ENCODE data around the gene MOB2. TPM values are rescaled to one million over a fixed set of nuclear protein-coding genes. Genes with fewer than 3 reads are reported as not detected.

Gene MOB2
- total RNA-seq, 4 donors from 2014 or later: 59.6 to 103 (median 87.8) TPM

DNA sequence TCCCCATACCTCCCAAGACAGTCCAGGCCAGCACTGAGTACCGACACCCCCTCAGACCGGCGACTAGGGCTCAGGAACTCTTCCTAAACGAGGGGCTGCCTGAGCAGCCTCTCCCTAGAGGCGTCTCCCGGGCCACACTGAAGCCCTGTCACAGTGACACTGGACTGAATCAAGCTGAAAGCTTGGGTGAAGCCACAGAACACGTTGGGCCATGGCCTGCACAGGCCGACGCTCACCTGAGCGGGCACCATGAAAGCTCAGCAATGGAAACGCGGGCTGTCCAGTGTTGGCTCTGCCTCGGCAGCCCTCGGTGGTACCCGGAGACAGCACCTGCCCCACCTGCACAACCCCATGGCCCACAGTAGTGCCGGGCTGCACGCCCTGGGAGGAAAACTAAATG is 42.7 kb upstream of the MOB2 start:
- Histone ChIP-seq H3K4me1 (peaks cover 5 to 90% (median 43%) of the 10 kb centered on the region in 3 donors), H3K9me3 (no peaks in the 10 kb centered on the region), H3K36me3 (peaks cover 0 to 12% of the 10 kb centered on the region in 2 donors), H3K4me3 (no peak overlapping the region), H3K27ac (no peak overlapping the region), H3K27me3 (no peaks in the 10 kb centered on the region)
- WGBS, 2 donors (ENCODE audit: low coverage in 1 of 2): 75% methylated on average over 4 of the region's 17 CpGs; no CpG with 5 or more reads in 1 of the 2 donors
- ATAC-seq: no peak
- TF ChIP-seq, protein P1, sequence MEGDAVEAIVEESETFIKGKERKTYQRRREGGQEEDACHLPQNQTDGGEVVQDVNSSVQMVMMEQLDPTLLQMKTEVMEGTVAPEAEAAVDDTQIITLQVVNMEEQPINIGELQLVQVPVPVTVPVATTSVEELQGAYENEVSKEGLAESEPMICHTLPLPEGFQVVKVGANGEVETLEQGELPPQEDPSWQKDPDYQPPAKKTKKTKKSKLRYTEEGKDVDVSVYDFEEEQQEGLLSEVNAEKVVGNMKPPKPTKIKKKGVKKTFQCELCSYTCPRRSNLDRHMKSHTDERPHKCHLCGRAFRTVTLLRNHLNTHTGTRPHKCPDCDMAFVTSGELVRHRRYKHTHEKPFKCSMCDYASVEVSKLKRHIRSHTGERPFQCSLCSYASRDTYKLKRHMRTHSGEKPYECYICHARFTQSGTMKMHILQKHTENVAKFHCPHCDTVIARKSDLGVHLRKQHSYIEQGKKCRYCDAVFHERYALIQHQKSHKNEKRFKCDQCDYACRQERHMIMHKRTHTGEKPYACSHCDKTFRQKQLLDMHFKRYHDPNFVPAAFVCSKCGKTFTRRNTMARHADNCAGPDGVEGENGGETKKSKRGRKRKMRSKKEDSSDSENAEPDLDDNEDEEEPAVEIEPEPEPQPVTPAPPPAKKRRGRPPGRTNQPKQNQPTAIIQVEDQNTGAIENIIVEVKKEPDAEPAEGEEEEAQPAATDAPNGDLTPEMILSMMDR (IDR thresholded peaks at IDR 0.05): no peak
- no peak for TF ChIP-seq EP300 (IDR thresholded peaks at IDR 0.05)
- TF ChIP-seq POLR2AphosphoS5 (IDR thresholded peaks at IDR 0.05): no peak
- TF ChIP-seq POLR2A (IDR thresholded peaks at IDR 0.05): no peak

DNA sequence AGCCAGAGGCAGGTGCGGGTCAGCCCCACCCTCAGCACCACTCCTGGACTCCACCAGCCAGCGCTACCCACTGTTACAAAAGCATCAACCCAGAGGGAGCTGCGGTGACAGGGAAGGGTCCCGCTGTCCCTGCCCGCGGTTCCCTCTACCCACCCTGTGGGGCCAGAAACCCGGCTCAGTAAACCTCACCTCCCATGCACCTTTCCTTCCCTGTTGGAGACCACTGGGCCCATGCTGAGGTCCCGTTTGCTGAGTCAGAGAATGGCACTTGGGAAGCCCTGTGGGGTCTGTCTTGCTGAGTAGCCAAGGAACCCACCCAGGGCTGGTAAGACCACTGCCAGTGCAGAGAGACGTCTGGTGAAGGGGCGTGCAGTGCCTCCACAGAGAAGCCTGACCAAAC is 42.1 kb upstream of the MOB2 start:
- Histone ChIP-seq H3K27ac (no peak overlapping the region), H3K36me3 (peaks cover 0 to 10% of the 10 kb centered on the region in 2 donors), H3K27me3 (no peaks in the 10 kb centered on the region), H3K9me3 (no peaks in the 10 kb centered on the region), H3K4me3 (no peak overlapping the region), H3K4me1 (peaks cover 5 to 89% (median 39%) of the 10 kb centered on the region in 3 donors)
- no CpG with 5 or more reads among the region's 10 CpGs for WGBS, 2 donors (ENCODE audit: low coverage in 1 of 2)
- TF ChIP-seq POLR2AphosphoS5 (IDR thresholded peaks at IDR 0.05) (no peak), POLR2A (IDR thresholded peaks at IDR 0.05) (no peak), EP300 (IDR thresholded peaks at IDR 0.05) (no peak)
- TF ChIP-seq, protein P1 (IDR thresholded peaks at IDR 0.05): no peak
- ATAC-seq: no peak

DNA sequence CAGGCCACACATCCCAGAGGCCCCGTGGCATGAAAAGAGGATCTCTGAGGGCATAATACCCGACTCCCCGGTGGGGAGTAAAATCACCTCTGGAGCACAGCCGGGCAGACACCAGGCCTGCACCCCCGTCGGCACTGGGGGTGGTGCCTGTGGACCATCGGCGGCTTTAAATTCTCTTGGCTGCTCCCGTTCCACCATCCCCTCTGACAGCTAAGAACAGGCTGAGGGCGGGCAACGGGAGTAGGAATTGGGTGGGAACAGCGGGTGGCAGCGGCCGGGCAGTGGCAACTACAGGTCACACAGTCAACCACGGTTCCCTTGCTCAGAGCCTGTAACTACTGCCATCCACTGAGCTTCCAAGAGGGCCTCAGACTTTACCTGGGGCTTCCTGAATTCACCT is 40.2 kb upstream of the MOB2 start:
- no peak for ATAC-seq
- TF ChIP-seq POLR2A (IDR thresholded peaks at IDR 0.05) (no peak), EP300 (IDR thresholded peaks at IDR 0.05) (no peak), POLR2AphosphoS5 (IDR thresholded peaks at IDR 0.05) (no peak)
- TF ChIP-seq, protein P1 (IDR thresholded peaks at IDR 0.05): no peak
- Histone ChIP-seq H3K36me3 (peaks cover 0 to 3% of the 10 kb centered on the region in 2 donors), H3K4me1 (peaks cover 4 to 87% (median 21%) of the 10 kb centered on the region in 3 donors), H3K9me3 (no peaks in the 10 kb centered on the region), H3K27me3 (no peaks in the 10 kb centered on the region), H3K4me3 (no peak overlapping the region), H3K27ac (no peak overlapping the region)
- WGBS, 2 donors (ENCODE audit: low coverage in 1 of 2): 94% methylated on average over 7 of the region's 15 CpGs; no CpG with 5 or more reads in 1 of the 2 donors

DNA sequence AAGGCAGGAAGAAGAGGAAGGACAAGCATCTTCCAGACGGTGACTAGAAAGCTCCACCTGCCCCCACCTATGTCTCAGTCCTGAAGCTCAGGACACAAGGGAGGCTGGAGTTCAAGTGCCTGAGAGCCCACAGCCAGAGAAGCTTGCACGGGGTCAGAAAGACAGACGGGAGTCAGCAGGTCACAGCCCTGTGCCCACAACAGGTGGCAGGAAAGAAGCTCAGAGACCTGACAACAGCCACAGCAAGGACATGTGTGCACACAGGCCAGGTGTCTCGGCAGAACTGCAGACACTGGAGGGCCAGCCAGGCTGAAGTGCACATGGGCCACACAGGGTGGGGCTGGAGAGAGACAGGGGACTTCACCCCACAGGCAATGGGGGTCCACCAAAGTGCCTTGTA is 37.2 kb upstream of the MOB2 start:
- Histone ChIP-seq H3K9me3 (no peaks in the 10 kb centered on the region), H3K27me3 (no peaks in the 10 kb centered on the region), H3K4me1 (peaks cover 0 to 87% (median 19%) of the 10 kb centered on the region in 3 donors), H3K27ac (no peak overlapping the region), H3K4me3 (no peak overlapping the region), H3K36me3 (peaks cover 0 to 3% of the 10 kb centered on the region in 2 donors)
- WGBS, 2 donors (ENCODE audit: low coverage in 1 of 2): 83% methylated on average over 1 of the region's 4 CpGs; no CpG with 5 or more reads in 1 of the 2 donors
- ATAC-seq: no peak
- TF ChIP-seq, protein P1 (IDR thresholded peaks at IDR 0.05): no peak
- no peak for TF ChIP-seq POLR2A (IDR thresholded peaks at IDR 0.05)
- TF ChIP-seq EP300 (IDR thresholded peaks at IDR 0.05): no peak
- TF ChIP-seq POLR2AphosphoS5 (IDR thresholded peaks at IDR 0.05): no peak

DNA sequence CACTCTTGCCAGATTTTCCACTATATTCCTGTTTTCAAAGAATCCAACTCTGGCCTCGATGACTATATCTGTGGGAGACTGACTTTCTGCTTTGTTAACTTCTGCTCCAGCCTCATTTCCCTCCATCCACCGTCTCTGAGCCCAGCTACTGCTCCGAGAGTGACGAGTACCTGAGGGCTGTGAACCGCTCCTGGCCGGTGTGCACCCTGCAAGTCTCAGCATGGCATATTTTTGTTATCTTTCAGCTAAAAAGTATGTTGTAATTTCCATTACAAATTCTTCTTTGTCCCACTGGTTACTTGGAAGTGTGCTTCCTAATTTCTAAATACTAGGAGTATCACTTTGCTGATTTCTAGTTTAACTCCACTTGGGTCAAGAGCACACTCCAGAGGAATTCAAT is 36.5 kb upstream of the MOB2 start:
- ATAC-seq: no peak
- no peak overlapping the region for H3K27ac ChIP-seq
- peaks cover 0 to 3% of the 10 kb centered on the region in 2 donors for H3K36me3 ChIP-seq
- H3K4me1 ChIP-seq: peaks cover 0 to 83% (median 12%) of the 10 kb centered on the region in 3 donors
- no peaks in the 10 kb centered on the region for H3K27me3 ChIP-seq
- H3K9me3 ChIP-seq: no peaks in the 10 kb centered on the region
- 76 to 81% methylated on average over 4 to 6 of the region's 6 CpGs for WGBS, 2 donors (ENCODE audit: low coverage in 1 of 2)
- H3K4me3 ChIP-seq: no peak overlapping the region
- TF ChIP-seq EP300 (IDR thresholded peaks at IDR 0.05) (no peak), POLR2A (IDR thresholded peaks at IDR 0.05) (no peak), POLR2AphosphoS5 (IDR thresholded peaks at IDR 0.05) (no peak)
- TF ChIP-seq, protein P1 (IDR thresholded peaks at IDR 0.05): no peak

All from gastroesophageal sphincter (tissue), 4 donors.